Colonic mucosa (tissue), 4 donors: Measurements from ENCODE around the gene REV3L. TPM values are rescaled to one million over a fixed set of nuclear protein-coding genes. Genes with fewer than 3 reads are reported as not detected.
"Not testable (repeated sequence)": the region's sequence is repeated elsewhere in the genome, so short reads cannot be mapped to it uniquely, and the experiment has no call there.

Experiments used
- DNase-seq: peaks from one replicate; pipeline ENCODE4 v3.0.0-alpha.2; 2020
- H3K27ac ChIP-seq: fragments of 200-600 bp; one replicate; pipeline ENCODE4 v1.8.0; 2021
- H3K27me3 ChIP-seq: fragments of 200-600 bp; one replicate; pipeline ENCODE4 v1.8.0; 2021
- H3K36me3 ChIP-seq: fragments of 200-600 bp; one replicate; pipeline ENCODE4 v1.8.0; 2021
- H3K4me1 ChIP-seq: fragments of 200-600 bp; one replicate; pipeline ENCODE4 v1.8.0; 2021; ENCODE audit warnings: mild to moderate bottlenecking
- H3K4me3 ChIP-seq: fragments of 200-600 bp; one replicate; pipeline ENCODE4 v1.8.0; 2021
- H3K9ac ChIP-seq, 2 donors: one replicate each; pipeline ENCODE4 v1.7.0; 2013; ENCODE audit warnings: control low read depth in 2 of 2, low read depth in 2 of 2, low read length in 2 of 2
- H3K9me3 ChIP-seq: fragments of 200-600 bp; one replicate; pipeline ENCODE4 v1.8.0; 2021
- intact Hi-C: fragments of 100-400 bp; cut with DNase I; formaldehyde crosslinking; loops from one replicate; pipeline ENCODE4 v1.14.1; 2022
- total RNA-seq, 2 donors: library from RNA; stranded (reverse); fragmentation: NEBNext Ultra II Directional in 1 of 2; extraction: Animal tissue kit (Norgen Biotek cat#: 25700) in 1 of 2; gene quantifications; one replicate each; pipeline ENCODE4 v1.2.1, GENCODE V29; 2021
- TF ChIP-seq, protein P1 (sequence below): fragments of 200-600 bp; IDR thresholded peaks from one replicate; pipeline ENCODE4 v1.8.0; 2022; ENCODE audit warnings: antibody characterized with exemption, mild to moderate bottlenecking
- donor health status: healthy.
- donor health status: DM: no; HTN: no; CAD: no.
- donor health status: DM: no; HTN: no; CAD: no.

Gene REV3L
- total RNA-seq, 2 donors from 2014 or later: 16.7 to 20.8 TPM

DNA sequence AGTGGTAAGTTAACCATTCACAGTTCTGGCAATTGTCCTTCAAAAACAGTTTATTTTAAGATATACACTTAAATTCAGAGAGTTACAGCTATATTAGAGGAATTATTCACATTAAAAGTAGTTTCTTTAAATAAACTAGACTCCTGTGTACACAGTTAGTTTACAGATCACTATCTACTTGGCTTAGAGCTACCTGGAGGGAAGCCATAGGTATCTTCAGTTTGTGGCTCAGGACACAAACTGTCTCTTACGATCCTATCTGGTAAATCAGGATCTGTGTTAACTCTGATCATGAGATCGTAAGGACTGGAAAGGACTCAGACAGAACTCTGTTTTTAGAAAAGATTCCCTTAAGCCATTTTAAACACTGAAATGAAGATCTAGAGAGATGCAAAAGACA is 160.9 kb downstream of the REV3L start:
- H3K4me1 ChIP-seq: no peaks in the 10 kb centered on the region
- no peak overlapping the region for H3K9ac ChIP-seq
- DNase-seq: no peak
- no peak overlapping the region for H3K4me3 ChIP-seq
- TF ChIP-seq, protein P1, sequence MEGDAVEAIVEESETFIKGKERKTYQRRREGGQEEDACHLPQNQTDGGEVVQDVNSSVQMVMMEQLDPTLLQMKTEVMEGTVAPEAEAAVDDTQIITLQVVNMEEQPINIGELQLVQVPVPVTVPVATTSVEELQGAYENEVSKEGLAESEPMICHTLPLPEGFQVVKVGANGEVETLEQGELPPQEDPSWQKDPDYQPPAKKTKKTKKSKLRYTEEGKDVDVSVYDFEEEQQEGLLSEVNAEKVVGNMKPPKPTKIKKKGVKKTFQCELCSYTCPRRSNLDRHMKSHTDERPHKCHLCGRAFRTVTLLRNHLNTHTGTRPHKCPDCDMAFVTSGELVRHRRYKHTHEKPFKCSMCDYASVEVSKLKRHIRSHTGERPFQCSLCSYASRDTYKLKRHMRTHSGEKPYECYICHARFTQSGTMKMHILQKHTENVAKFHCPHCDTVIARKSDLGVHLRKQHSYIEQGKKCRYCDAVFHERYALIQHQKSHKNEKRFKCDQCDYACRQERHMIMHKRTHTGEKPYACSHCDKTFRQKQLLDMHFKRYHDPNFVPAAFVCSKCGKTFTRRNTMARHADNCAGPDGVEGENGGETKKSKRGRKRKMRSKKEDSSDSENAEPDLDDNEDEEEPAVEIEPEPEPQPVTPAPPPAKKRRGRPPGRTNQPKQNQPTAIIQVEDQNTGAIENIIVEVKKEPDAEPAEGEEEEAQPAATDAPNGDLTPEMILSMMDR: no peak
- no peaks in the 10 kb centered on the region for H3K27me3 ChIP-seq
- H3K36me3 ChIP-seq: no peaks in the 10 kb centered on the region
- no peaks in the 10 kb centered on the region for H3K9me3 ChIP-seq
- H3K27ac ChIP-seq: no peak overlapping the region
- intact Hi-C loops: no loop called here

- H3K4me1 ChIP-seq, H3K9me3 ChIP-seq, H3K27ac ChIP-seq, H3K9ac ChIP-seq, H3K27me3 ChIP-seq, intact Hi-C loops, DNase-seq, H3K36me3 ChIP-seq, H3K4me3 ChIP-seq: not testable (repeated sequence)
Observed at GRCh38 chr6:111307950-111308349, 175.1 kb downstream of the REV3L start.

DNA sequence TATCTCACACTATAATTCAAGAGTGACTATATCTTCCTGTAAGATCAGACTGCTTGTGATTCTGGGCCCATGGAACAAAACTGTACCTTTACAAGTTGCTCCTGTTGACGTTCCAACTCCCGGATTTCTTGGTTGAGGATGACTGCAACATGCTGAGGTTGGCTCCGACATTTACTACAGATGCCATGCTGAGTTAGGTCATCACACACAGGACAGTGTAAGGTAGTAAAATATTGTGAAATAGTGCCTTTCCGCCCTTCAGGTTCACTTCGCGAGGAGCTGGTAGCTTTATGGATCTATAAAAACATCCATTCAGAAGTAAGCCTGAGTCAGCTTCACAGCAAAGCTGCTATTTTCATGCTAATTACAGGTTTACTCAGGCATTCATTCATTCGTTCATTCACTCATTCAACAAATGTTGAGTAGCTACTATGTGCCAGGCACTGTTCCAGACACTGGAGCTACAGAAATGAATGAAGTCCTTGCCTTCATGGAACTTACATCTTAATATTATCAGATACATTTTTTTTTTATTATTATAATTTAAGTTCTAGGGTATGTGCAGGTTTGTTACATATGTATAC is 175.7 kb downstream of the REV3L start:
- H3K4me1 ChIP-seq: no peaks in the 10 kb centered on the region
- H3K27me3 ChIP-seq: no peaks in the 10 kb centered on the region
- no peaks in the 10 kb centered on the region for H3K36me3 ChIP-seq
- H3K27ac ChIP-seq: no peak overlapping the region
- TF ChIP-seq, protein P1: no peak
- no peak for DNase-seq
- no peaks in the 10 kb centered on the region for H3K9me3 ChIP-seq
- intact Hi-C loops: no loop called here
- H3K4me3 ChIP-seq: no peak overlapping the region
- no peak overlapping the region for H3K9ac ChIP-seq

DNA sequence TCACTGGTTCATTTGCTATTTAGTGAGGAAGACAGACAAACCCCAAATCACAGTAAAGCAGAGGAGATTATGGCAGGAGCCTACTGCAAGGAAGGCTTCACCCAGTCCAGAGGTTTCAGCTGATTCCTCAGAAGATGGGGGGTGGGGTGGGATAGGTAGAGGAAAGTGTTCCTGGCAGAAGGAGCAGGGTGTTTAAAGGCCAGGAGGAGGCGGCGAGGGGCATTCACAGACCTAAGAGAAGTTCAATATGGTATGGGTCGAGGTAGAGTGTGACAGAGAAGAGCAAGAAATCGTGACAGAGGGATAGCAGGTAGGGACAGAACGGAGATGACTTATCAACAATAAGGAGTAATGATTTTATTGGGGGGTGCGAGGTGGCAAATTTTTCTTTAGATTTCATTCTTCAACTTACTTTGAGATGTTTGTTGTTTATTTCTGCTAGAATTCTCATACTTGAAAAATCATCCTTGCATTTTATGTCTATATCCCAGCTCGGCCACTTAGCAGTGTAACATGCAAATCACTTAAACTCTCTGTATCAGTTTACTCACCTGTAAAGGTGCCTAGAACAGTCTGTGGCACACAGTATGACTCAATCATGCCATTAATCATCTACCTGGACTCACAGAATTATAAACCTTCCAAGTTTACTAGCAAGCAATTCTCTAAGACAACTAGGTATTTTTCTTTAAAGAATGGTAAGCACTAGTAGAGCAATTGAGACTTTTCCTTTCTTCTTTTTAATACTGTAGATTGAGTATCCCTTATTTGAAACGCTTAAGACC is 176.7 kb downstream of the REV3L start:
- Histone ChIP-seq H3K4me1 (no peaks in the 10 kb centered on the region), H3K9me3 (no peaks in the 10 kb centered on the region), H3K9ac (no peak overlapping the region), H3K27me3 (no peaks in the 10 kb centered on the region), H3K4me3 (no peak overlapping the region), H3K27ac (no peak overlapping the region), H3K36me3 (no peaks in the 10 kb centered on the region)
- intact Hi-C loops: no loop called here
- TF ChIP-seq, protein P1: no peak
- DNase-seq: no peak

GRCh38 chr6:111301946-111302345 is 181.1 kb downstream of the REV3L start:
- Histone ChIP-seq H3K4me3 (no peak overlapping the region), H3K27ac (no peak overlapping the region), H3K27me3 (no peaks in the 10 kb centered on the region), H3K4me1 (no peaks in the 10 kb centered on the region), H3K9ac (no peak overlapping the region), H3K36me3 (no peaks in the 10 kb centered on the region), H3K9me3 (no peaks in the 10 kb centered on the region)
- TF ChIP-seq, protein P1: no peak
- intact Hi-C loops: no loop called here
- DNase-seq: no peak

GRCh38 chr6:111300938-111301800 is 181.8 kb downstream of the REV3L start:
- H3K9ac ChIP-seq, intact Hi-C loops, H3K4me3 ChIP-seq, H3K27ac ChIP-seq, H3K36me3 ChIP-seq, H3K4me1 ChIP-seq, H3K27me3 ChIP-seq, DNase-seq, H3K9me3 ChIP-seq: not testable (repeated sequence)
